Prostate gland (tissue), 2 donors: ENCODE data around the gene HIP1R.

Experiments used
- POLR2AphosphoS5 ChIP-seq: sonication (generic); formaldehyde crosslinking; IDR thresholded peaks from one replicate; pipeline ENCODE4 v1.6.1; 2017; ENCODE audit warnings: antibody characterized with exemption
- TF ChIP-seq, protein P1 (sequence below), 4 experiments: fragments of 200-600 bp in 2 of 4; fragments of 450-650 bp in 2 of 4; sonication (generic) in 2 of 4; IDR thresholded peaks; 1 replicate in 3 of 4; 2 replicates in 1 of 4; pipeline ENCODE4 v1.5.1; 2016 to 2019; ENCODE audit warnings: antibody characterized with exemption in 4 of 4, mild to moderate bottlenecking in 2 of 4, moderate library complexity in 2 of 4

DNA sequence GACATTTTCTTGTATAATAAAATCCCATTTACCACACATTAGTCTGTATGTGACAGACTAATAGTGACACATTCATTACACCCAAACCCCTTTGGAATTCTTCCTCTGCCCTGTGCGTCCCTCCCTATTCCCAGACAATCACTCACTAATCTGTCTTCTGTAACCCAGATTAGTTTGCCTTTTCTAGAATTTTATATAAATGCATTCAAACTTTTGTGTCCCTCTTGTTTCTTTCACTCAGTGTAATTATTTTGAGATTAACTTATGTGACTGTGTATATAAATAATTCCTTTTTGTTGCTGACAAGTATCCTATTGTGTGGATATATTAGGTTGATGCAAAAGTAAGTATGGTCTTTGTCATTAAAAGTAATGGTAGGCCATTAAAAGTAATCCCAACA, 27.6 kb upstream of the HIP1R start:
- TF ChIP-seq, protein P1, sequence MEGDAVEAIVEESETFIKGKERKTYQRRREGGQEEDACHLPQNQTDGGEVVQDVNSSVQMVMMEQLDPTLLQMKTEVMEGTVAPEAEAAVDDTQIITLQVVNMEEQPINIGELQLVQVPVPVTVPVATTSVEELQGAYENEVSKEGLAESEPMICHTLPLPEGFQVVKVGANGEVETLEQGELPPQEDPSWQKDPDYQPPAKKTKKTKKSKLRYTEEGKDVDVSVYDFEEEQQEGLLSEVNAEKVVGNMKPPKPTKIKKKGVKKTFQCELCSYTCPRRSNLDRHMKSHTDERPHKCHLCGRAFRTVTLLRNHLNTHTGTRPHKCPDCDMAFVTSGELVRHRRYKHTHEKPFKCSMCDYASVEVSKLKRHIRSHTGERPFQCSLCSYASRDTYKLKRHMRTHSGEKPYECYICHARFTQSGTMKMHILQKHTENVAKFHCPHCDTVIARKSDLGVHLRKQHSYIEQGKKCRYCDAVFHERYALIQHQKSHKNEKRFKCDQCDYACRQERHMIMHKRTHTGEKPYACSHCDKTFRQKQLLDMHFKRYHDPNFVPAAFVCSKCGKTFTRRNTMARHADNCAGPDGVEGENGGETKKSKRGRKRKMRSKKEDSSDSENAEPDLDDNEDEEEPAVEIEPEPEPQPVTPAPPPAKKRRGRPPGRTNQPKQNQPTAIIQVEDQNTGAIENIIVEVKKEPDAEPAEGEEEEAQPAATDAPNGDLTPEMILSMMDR (IDR thresholded peaks at IDR 0.05), result no peak
- no peak for TF ChIP-seq POLR2AphosphoS5
